Hepatocyte (in vitro differentiated cells): Measurements from ENCODE around the gene PIK3R1.

ENCODE experiments used
- EZH2 ChIP-seq: fragments of 200-600 bp; sonication (generic); IDR thresholded peaks from 2 replicates; pipeline ENCODE4 v1.6.1; 2016; ENCODE audit warnings: antibody characterized with exemption, mild to moderate bottlenecking, borderline replicate concordance
- EZH2phosphoT487 ChIP-seq: fragments of 200-600 bp; sonication (generic); IDR thresholded peaks from one replicate; pipeline ENCODE4 v1.6.1; 2018; ENCODE audit warnings: antibody characterized with exemption, mild to moderate bottlenecking, low read depth, moderate library complexity; ENCODE audit not compliant: unreplicated experiment, severe bottlenecking
- TF ChIP-seq, protein P1 (sequence below): fragments of 200-600 bp; sonication (generic); IDR thresholded peaks from 2 replicates; pipeline ENCODE4 v1.5.1; 2016; ENCODE audit warnings: antibody characterized with exemption, mild to moderate bottlenecking; ENCODE audit not compliant: poor library complexity

- TF ChIP-seq, protein P1, sequence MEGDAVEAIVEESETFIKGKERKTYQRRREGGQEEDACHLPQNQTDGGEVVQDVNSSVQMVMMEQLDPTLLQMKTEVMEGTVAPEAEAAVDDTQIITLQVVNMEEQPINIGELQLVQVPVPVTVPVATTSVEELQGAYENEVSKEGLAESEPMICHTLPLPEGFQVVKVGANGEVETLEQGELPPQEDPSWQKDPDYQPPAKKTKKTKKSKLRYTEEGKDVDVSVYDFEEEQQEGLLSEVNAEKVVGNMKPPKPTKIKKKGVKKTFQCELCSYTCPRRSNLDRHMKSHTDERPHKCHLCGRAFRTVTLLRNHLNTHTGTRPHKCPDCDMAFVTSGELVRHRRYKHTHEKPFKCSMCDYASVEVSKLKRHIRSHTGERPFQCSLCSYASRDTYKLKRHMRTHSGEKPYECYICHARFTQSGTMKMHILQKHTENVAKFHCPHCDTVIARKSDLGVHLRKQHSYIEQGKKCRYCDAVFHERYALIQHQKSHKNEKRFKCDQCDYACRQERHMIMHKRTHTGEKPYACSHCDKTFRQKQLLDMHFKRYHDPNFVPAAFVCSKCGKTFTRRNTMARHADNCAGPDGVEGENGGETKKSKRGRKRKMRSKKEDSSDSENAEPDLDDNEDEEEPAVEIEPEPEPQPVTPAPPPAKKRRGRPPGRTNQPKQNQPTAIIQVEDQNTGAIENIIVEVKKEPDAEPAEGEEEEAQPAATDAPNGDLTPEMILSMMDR, result no peak
- TF ChIP-seq EZH2phosphoT487 (no peak), EZH2 (no peak)
Measured at GRCh38 chr5:68277431-68277830, 61.9 kb downstream of the PIK3R1 start.
